Right lobe of liver (tissue), 4 donors: ENCODE data around the gene ACSL3.

Experiments used
- POLR2A ChIP-seq: fragments of 450-650 bp; IDR thresholded peaks from one replicate; pipeline ENCODE4 v1.6.1; 2017; ENCODE audit warnings: antibody characterized with exemption, mild to moderate bottlenecking
- TF ChIP-seq, protein P1 (sequence below), 4 donors: fragments of 200-600 bp in 3 of 4; fragments of 450-650 bp in 1 of 4; IDR thresholded peaks; one replicate each; pipeline versions ENCODE4 v1.5.1 to v1.8.0; 2016 to 2022; ENCODE audit warnings: antibody characterized with exemption in 4 of 4, mild to moderate bottlenecking in 2 of 4
- donor health status: DM: no; HTN: no; CAD: no.
- donor health status: DM: no; HTN: no; CAD: no.
- donor health status: DM: no; HTN: yes; CAD: no.

DNA sequence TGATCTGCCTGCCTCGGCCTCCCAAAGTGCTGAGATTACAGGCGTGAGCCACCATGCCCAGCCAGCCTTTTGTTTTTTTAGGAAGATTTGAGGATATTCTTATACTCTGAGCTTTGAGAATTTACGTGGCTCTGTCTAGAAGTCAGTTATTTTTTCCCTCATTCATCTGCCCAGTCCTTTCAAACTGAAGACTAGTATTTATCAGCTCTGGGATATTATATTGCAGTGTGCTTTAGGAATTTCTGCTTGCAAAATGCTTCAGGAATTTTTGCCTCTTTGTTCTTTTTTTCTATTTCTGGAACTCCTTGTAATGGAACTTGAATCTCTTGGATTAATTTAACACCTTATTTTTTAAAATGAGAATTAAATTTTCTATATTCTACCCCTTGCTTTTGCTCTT, 22.6 kb downstream of the ACSL3 start:
- TF ChIP-seq POLR2A: no peak
- TF ChIP-seq, protein P1, sequence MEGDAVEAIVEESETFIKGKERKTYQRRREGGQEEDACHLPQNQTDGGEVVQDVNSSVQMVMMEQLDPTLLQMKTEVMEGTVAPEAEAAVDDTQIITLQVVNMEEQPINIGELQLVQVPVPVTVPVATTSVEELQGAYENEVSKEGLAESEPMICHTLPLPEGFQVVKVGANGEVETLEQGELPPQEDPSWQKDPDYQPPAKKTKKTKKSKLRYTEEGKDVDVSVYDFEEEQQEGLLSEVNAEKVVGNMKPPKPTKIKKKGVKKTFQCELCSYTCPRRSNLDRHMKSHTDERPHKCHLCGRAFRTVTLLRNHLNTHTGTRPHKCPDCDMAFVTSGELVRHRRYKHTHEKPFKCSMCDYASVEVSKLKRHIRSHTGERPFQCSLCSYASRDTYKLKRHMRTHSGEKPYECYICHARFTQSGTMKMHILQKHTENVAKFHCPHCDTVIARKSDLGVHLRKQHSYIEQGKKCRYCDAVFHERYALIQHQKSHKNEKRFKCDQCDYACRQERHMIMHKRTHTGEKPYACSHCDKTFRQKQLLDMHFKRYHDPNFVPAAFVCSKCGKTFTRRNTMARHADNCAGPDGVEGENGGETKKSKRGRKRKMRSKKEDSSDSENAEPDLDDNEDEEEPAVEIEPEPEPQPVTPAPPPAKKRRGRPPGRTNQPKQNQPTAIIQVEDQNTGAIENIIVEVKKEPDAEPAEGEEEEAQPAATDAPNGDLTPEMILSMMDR (IDR thresholded peaks at IDR 0.05): no peak
